B cell (primary cell): ENCODE data around the gene CCR3. TPM values are rescaled to one million over a fixed set of nuclear protein-coding genes. Genes with fewer than 3 reads are reported as not detected.

Experiments used
- ATAC-seq: fragments of 200-7000 bp; cut with Tn5 transposase; one replicate; pipeline ENCODE4 v1.10.0; 2021; ENCODE audit warnings: low read depth, mild to moderate bottlenecking, moderate number of reproducible peaks, moderate library complexity
- CTCF ChIA-PET: fragments of 350-600 bp; sonication (Branson Sonifier 250); formaldehyde crosslinking; loops from one replicate; lab custom pipeline; 2021; ENCODE audit warnings: antibody characterized with exemption, inconsistent platforms; lab: Charles Lee
- POLR2A ChIA-PET: fragments of 350-600 bp; sonication (Branson Sonifier 250); formaldehyde crosslinking; loops from one replicate; lab custom pipeline; 2021; ENCODE audit warnings: antibody characterized with exemption; lab: Charles Lee
- DNase-seq: peaks from one replicate; pipeline ENCODE4 v3.0.0; 2013
- H2AFZ ChIP-seq: 2 replicates; pipeline ENCODE4 v1.6.1; 2012; ENCODE audit warnings: mild to moderate bottlenecking, low read depth, low read length; ENCODE audit not compliant: insufficient read depth, poor library complexity, severe bottlenecking
- H3K27ac ChIP-seq, 2 donors: 1 replicate in 1 of 2; 2 replicates in 1 of 2; pipeline ENCODE4 v1.5.1; 2012 to 2013; ENCODE audit warnings: low read length in 2 of 2, mild to moderate bottlenecking in 2 of 2, moderate library complexity in 1 of 2
- H3K27me3 ChIP-seq, 4 experiments: fragments of 200-600 bp in 1 of 4; sonication (generic) in 1 of 4; replicated peaks in 1 of 4; 1 replicate in 2 of 4; 2 replicates in 2 of 4; pipeline versions ENCODE4 v1.6.1 to v1.7.0; 2013 to 2016; ENCODE audit warnings: low read length in 3 of 4, mild to moderate bottlenecking in 2 of 4, mixed read lengths in 1 of 4, moderate library complexity in 1 of 4; ENCODE audit not compliant: insufficient read depth in 4 of 4, control insufficient read depth in 3 of 4; ENCODE audit errors: control extremely low read depth in 1 of 4
- H3K36me3 ChIP-seq, 2 experiments: replicated peaks in 1 of 2; 1 replicate in 1 of 2; 2 replicates in 1 of 2; pipeline versions ENCODE4 v1.6.1 to v1.7.1; 2013; ENCODE audit warnings: low read length in 1 of 2; ENCODE audit not compliant: insufficient read depth in 2 of 2, control insufficient read depth in 1 of 2; ENCODE audit errors: control extremely low read depth in 1 of 2, extremely low read depth in 1 of 2
- H3K4me1 ChIP-seq, 2 donors: fragments of 200-600 bp in 1 of 2; sonication (generic) in 1 of 2; 1 replicate in 1 of 2; 2 replicates in 1 of 2; pipeline versions ENCODE4 v1.5.1 to v1.6.1; 2013 to 2017; ENCODE audit warnings: low read length in 2 of 2; ENCODE audit not compliant: control insufficient read depth in 2 of 2, insufficient read depth in 2 of 2
- H3K4me2 ChIP-seq: replicated peaks from 2 replicates; pipeline ENCODE3; 2012; ENCODE audit warnings: mild to moderate bottlenecking, low read depth, low read length; ENCODE audit not compliant: poor library complexity, severe bottlenecking
- H3K4me3 ChIP-seq, 5 experiments: fragments of 200-600 bp in 1 of 5; sonication (generic) in 1 of 5; 1 replicate in 3 of 5; 2 replicates in 2 of 5; pipeline versions ENCODE4 v1.5.1 to v1.7.0; 2011 to 2016; ENCODE audit warnings: low read length in 4 of 5, mild to moderate bottlenecking in 4 of 5, low read depth in 2 of 5, control low read depth in 1 of 5, moderate library complexity in 1 of 5; ENCODE audit not compliant: insufficient read depth in 1 of 5; ENCODE audit errors: control extremely low read depth in 1 of 5, extremely low read depth in 1 of 5
- H3K79me2 ChIP-seq: fragments of 200-600 bp; sonication (generic); one replicate; pipeline ENCODE4 v1.6.0; 2016; ENCODE audit warnings: low read length; ENCODE audit not compliant: control insufficient read depth, insufficient read depth
- H3K9ac ChIP-seq: fragments of 200-600 bp; sonication (generic); 2 replicates; pipeline ENCODE4 v1.6.1; 2017; ENCODE audit warnings: mild to moderate bottlenecking, low read length, moderate library complexity
- H3K9me3 ChIP-seq, 3 donors: one replicate each; pipeline versions ENCODE4 v1.6.1 to v1.7.1; 2013; ENCODE audit warnings: low read length in 2 of 3; ENCODE audit not compliant: control insufficient read depth in 2 of 3, insufficient read depth in 1 of 3; ENCODE audit errors: control extremely low read depth in 1 of 3
- H4K20me1 ChIP-seq: 2 replicates; pipeline ENCODE4 v1.6.0; 2012; ENCODE audit warnings: mild to moderate bottlenecking, low read length; ENCODE audit not compliant: insufficient read depth, control insufficient read depth, poor library complexity, severe bottlenecking
- H3K27ac Mint-ChIP-seq: one replicate; pipeline ENCODE4 v1.8.0; 2021; ENCODE audit warnings: mixed read lengths
- H3K27me3 Mint-ChIP-seq: one replicate; pipeline ENCODE4 v1.8.0; 2021; ENCODE audit warnings: mixed read lengths
- H3K4me1 Mint-ChIP-seq: one replicate; pipeline ENCODE4 v1.8.0; 2021; ENCODE audit warnings: mixed read lengths
- H3K4me3 Mint-ChIP-seq: one replicate; pipeline ENCODE4 v1.8.0; 2021; ENCODE audit warnings: mixed read lengths
- H3K9me3 Mint-ChIP-seq: one replicate; pipeline ENCODE4 v1.8.0; 2022; ENCODE audit warnings: mixed read lengths; ENCODE audit not compliant: insufficient read depth
- CTCF ChIP-seq: fragments of 200-600 bp; IDR thresholded peaks from one replicate; pipeline ENCODE4 v1.8.0; 2022; ENCODE audit warnings: antibody characterized with exemption, mild to moderate bottlenecking
- EZH2 ChIP-seq: IDR thresholded peaks from 2 replicates; pipeline ENCODE4 v1.6.1; 2012; ENCODE audit warnings: borderline replicate concordance, low read depth, mild to moderate bottlenecking, moderate library complexity, low read length; ENCODE audit not compliant: insufficient read depth, poor library complexity, severe bottlenecking
- WGBS: methylation state at CpG from one replicate; pipeline ENCODE4 v1.1.5; 2013; ENCODE audit warnings: missing lambda C conversion rate; ENCODE audit not compliant: insufficient coverage; 5-methylcytosine and 5-hydroxymethylcytosine counted together
- intact Hi-C: fragments of 100-400 bp; cut with micrococcal nuclease; formaldehyde crosslinking; loops from one replicate; pipeline ENCODE4 v1.10.0; 2022
- polyA plus RNA-seq: library from polyadenylated mRNA; depleted of rRNA; stranded (reverse); fragments of >200 nt; gene quantifications from 2 replicates; pipeline ENCODE4 v1.2.3, GENCODE V29; 2012
- total RNA-seq, 2 donors: library from RNA; stranded (reverse); fragments of 120-200 nt in 1 of 2; gene quantifications; 1 replicate in 1 of 2; 2 replicates in 1 of 2; pipeline versions ENCODE4 v1.2.3 to v1.2.4, GENCODE V29; 2013 to 2022

Gene CCR3
- total and polyA plus RNA-seq, 2 donors (not counting 1 experiment from before 2014, with no cell fraction given), result 0.19 TPM; not detected in 1

- Histone ChIP-seq H3K36me3 (no peaks in the 10 kb centered on the region), H3K4me2 (no peak overlapping the region), H3K4me1 (peaks cover 2 to 7% of the 10 kb centered on the region in 2 donors), H3K4me3 (no peak overlapping the region), H3K9me3 (no peaks in the 10 kb centered on the region), H4K20me1 (no peaks in the 10 kb centered on the region), H3K27ac (no peak overlapping the region), H3K9ac (no peak overlapping the region), H2AFZ (no peak overlapping the region), H3K79me2 (no peaks in the 10 kb centered on the region), H3K27me3 (peaks cover 0 to 2% (median 0%) of the 10 kb centered on the region in 4 experiments)
- CTCF ChIA-PET, result interaction anchor here (1.7 kb wide), 1 partner anchor 295 kb away, joined by 4 read pairs; no protein-coding TSS in a partner anchor
- H3K4me1 Mint-ChIP-seq, result peaks cover 14% of the 10 kb centered on the region
- TF ChIP-seq CTCF (no peak), EZH2 (no peak)
- WGBS, result 78% methylated on average over 4 of the region's 6 CpGs
- no peaks in the 10 kb centered on the region for H3K27me3 Mint-ChIP-seq
- no peak overlapping the region for H3K27ac Mint-ChIP-seq
- POLR2A ChIA-PET, result no interaction called here
- ATAC-seq, result no peak
- intact Hi-C loops, result no loop called here
- H3K4me3 Mint-ChIP-seq, result no peak overlapping the region
- H3K9me3 Mint-ChIP-seq, result no peaks in the 10 kb centered on the region
- DNase-seq, result no peak
These were observed 9.1 kb upstream of the CCR3 start for GRCh38 chr3:46233194-46233593.

GRCh38 chr3:46235425-46235824 lies 6.8 kb upstream of the CCR3 start:
- DNase-seq, result no peak
- Histone ChIP-seq H3K4me1 (no peaks in the 10 kb centered on the region), H3K27me3 (peaks cover 0 to 2% (median 0%) of the 10 kb centered on the region in 4 experiments), H4K20me1 (no peaks in the 10 kb centered on the region), H2AFZ (no peak overlapping the region), H3K79me2 (no peaks in the 10 kb centered on the region), H3K4me3 (no peak overlapping the region), H3K4me2 (no peak overlapping the region), H3K9ac (no peak overlapping the region), H3K36me3 (no peaks in the 10 kb centered on the region), H3K27ac (no peak overlapping the region), H3K9me3 (no peaks in the 10 kb centered on the region)
- no peak for ATAC-seq
- TF ChIP-seq CTCF, result no peak
- TF ChIP-seq EZH2, result no peak
- no peak overlapping the region for H3K4me3 Mint-ChIP-seq
- CTCF ChIA-PET, result interaction anchor here (0.6 to 1.3 kb wide), 2 partner anchors 25 to 133 kb away, joined by 3 to 4 read pairs; no protein-coding TSS in a partner anchor
- no peak overlapping the region for H3K27ac Mint-ChIP-seq
- H3K4me1 Mint-ChIP-seq, result peaks cover 5% of the 10 kb centered on the region
- POLR2A ChIA-PET, result no interaction called here
- 95% methylated on average over 2 of the region's 2 CpGs for WGBS
- intact Hi-C loops, result no loop called here
- H3K9me3 Mint-ChIP-seq, result no peaks in the 10 kb centered on the region
- peaks cover 3% of the 10 kb centered on the region for H3K27me3 Mint-ChIP-seq
